AG09319 (cell line): Measurements from ENCODE around the gene ZMYND19.

Experiments
- DNase-seq: peaks from one replicate; pipeline ENCODE4 v3.0.0-alpha.2; 2010; ENCODE audit warnings: low read depth; ENCODE audit errors: extremely low read depth
- CTCF ChIP-seq: IDR thresholded peaks from 2 replicates; pipeline ENCODE4 v1.5.1; 2011; ENCODE audit warnings: low read depth, mild to moderate bottlenecking, inconsistent platforms, low read length, moderate library complexity

Gene ZMYND19

GRCh38 chr9:137592767-137593166, 2.5 kb upstream of the ZMYND19 start:
- no peak for DNase-seq
- no peak for TF ChIP-seq CTCF

GRCh38 chr9:137590123-137590468, 216 bp downstream of the ZMYND19 start:
- no peak for TF ChIP-seq CTCF
- no peak for DNase-seq

GRCh38 chr9:137589441-137590122, 730 bp downstream of the ZMYND19 start:
- DNase-seq = no peak
- TF ChIP-seq CTCF = no peak

- no peak for TF ChIP-seq CTCF
- no peak for DNase-seq
Measured at GRCh38 chr9:137588891-137589290, 1.4 kb downstream of the ZMYND19 start.

- TF ChIP-seq CTCF = no peak
- no peak for DNase-seq
Measured at GRCh38 chr9:137588311-137588710, 2.0 kb downstream of the ZMYND19 start.

- no peak for TF ChIP-seq CTCF
- no peak for DNase-seq
Measured at GRCh38 chr9:137586854-137587253, 3.5 kb downstream of the ZMYND19 start.

- DNase-seq = no peak
- no peak for TF ChIP-seq CTCF
Measured at GRCh38 chr9:137583957-137584356, 6.4 kb downstream of the ZMYND19 start.
